B cell (primary cell): Measurements from ENCODE around the gene ARHGAP15. TPM values are rescaled to one million over a fixed set of nuclear protein-coding genes. Genes with fewer than 3 reads are reported as not detected.

Experiments used
- ATAC-seq: fragments of 200-7000 bp; cut with Tn5 transposase; one replicate; pipeline ENCODE4 v1.10.0; 2021; ENCODE audit warnings: low read depth, mild to moderate bottlenecking, moderate number of reproducible peaks, moderate library complexity
- CTCF ChIA-PET: fragments of 350-600 bp; sonication (Branson Sonifier 250); formaldehyde crosslinking; loops from one replicate; lab custom pipeline; 2021; ENCODE audit warnings: antibody characterized with exemption, inconsistent platforms; lab: Charles Lee
- POLR2A ChIA-PET: fragments of 350-600 bp; sonication (Branson Sonifier 250); formaldehyde crosslinking; loops from one replicate; lab custom pipeline; 2021; ENCODE audit warnings: antibody characterized with exemption; lab: Charles Lee
- DNase-seq: peaks from one replicate; pipeline ENCODE4 v3.0.0; 2013
- H2AFZ ChIP-seq: 2 replicates; pipeline ENCODE4 v1.6.1; 2012; ENCODE audit warnings: mild to moderate bottlenecking, low read depth, low read length; ENCODE audit not compliant: insufficient read depth, poor library complexity, severe bottlenecking
- H3K27ac ChIP-seq, 2 donors: 1 replicate in 1 of 2; 2 replicates in 1 of 2; pipeline ENCODE4 v1.5.1; 2012 to 2013; ENCODE audit warnings: low read length in 2 of 2, mild to moderate bottlenecking in 2 of 2, moderate library complexity in 1 of 2
- H3K27me3 ChIP-seq, 4 experiments: fragments of 200-600 bp in 1 of 4; sonication (generic) in 1 of 4; replicated peaks in 1 of 4; 1 replicate in 2 of 4; 2 replicates in 2 of 4; pipeline versions ENCODE4 v1.6.1 to v1.7.0; 2013 to 2016; ENCODE audit warnings: low read length in 3 of 4, mild to moderate bottlenecking in 2 of 4, mixed read lengths in 1 of 4, moderate library complexity in 1 of 4; ENCODE audit not compliant: insufficient read depth in 4 of 4, control insufficient read depth in 3 of 4; ENCODE audit errors: control extremely low read depth in 1 of 4
- H3K36me3 ChIP-seq, 2 experiments: replicated peaks in 1 of 2; 1 replicate in 1 of 2; 2 replicates in 1 of 2; pipeline versions ENCODE4 v1.6.1 to v1.7.1; 2013; ENCODE audit warnings: low read length in 1 of 2; ENCODE audit not compliant: insufficient read depth in 2 of 2, control insufficient read depth in 1 of 2; ENCODE audit errors: control extremely low read depth in 1 of 2, extremely low read depth in 1 of 2
- H3K4me1 ChIP-seq, 2 donors: fragments of 200-600 bp in 1 of 2; sonication (generic) in 1 of 2; 1 replicate in 1 of 2; 2 replicates in 1 of 2; pipeline versions ENCODE4 v1.5.1 to v1.6.1; 2013 to 2017; ENCODE audit warnings: low read length in 2 of 2; ENCODE audit not compliant: control insufficient read depth in 2 of 2, insufficient read depth in 2 of 2
- H3K4me2 ChIP-seq: replicated peaks from 2 replicates; pipeline ENCODE3; 2012; ENCODE audit warnings: mild to moderate bottlenecking, low read depth, low read length; ENCODE audit not compliant: poor library complexity, severe bottlenecking
- H3K4me3 ChIP-seq, 5 experiments: fragments of 200-600 bp in 1 of 5; sonication (generic) in 1 of 5; 1 replicate in 3 of 5; 2 replicates in 2 of 5; pipeline versions ENCODE4 v1.5.1 to v1.7.0; 2011 to 2016; ENCODE audit warnings: low read length in 4 of 5, mild to moderate bottlenecking in 4 of 5, low read depth in 2 of 5, control low read depth in 1 of 5, moderate library complexity in 1 of 5; ENCODE audit not compliant: insufficient read depth in 1 of 5; ENCODE audit errors: control extremely low read depth in 1 of 5, extremely low read depth in 1 of 5
- H3K79me2 ChIP-seq: fragments of 200-600 bp; sonication (generic); one replicate; pipeline ENCODE4 v1.6.0; 2016; ENCODE audit warnings: low read length; ENCODE audit not compliant: control insufficient read depth, insufficient read depth
- H3K9ac ChIP-seq: fragments of 200-600 bp; sonication (generic); 2 replicates; pipeline ENCODE4 v1.6.1; 2017; ENCODE audit warnings: mild to moderate bottlenecking, low read length, moderate library complexity
- H3K9me3 ChIP-seq, 3 donors: one replicate each; pipeline versions ENCODE4 v1.6.1 to v1.7.1; 2013; ENCODE audit warnings: low read length in 2 of 3; ENCODE audit not compliant: control insufficient read depth in 2 of 3, insufficient read depth in 1 of 3; ENCODE audit errors: control extremely low read depth in 1 of 3
- H4K20me1 ChIP-seq: 2 replicates; pipeline ENCODE4 v1.6.0; 2012; ENCODE audit warnings: mild to moderate bottlenecking, low read length; ENCODE audit not compliant: insufficient read depth, control insufficient read depth, poor library complexity, severe bottlenecking
- H3K27ac Mint-ChIP-seq: one replicate; pipeline ENCODE4 v1.8.0; 2021; ENCODE audit warnings: mixed read lengths
- H3K27me3 Mint-ChIP-seq: one replicate; pipeline ENCODE4 v1.8.0; 2021; ENCODE audit warnings: mixed read lengths
- H3K4me1 Mint-ChIP-seq: one replicate; pipeline ENCODE4 v1.8.0; 2021; ENCODE audit warnings: mixed read lengths
- H3K4me3 Mint-ChIP-seq: one replicate; pipeline ENCODE4 v1.8.0; 2021; ENCODE audit warnings: mixed read lengths
- H3K9me3 Mint-ChIP-seq: one replicate; pipeline ENCODE4 v1.8.0; 2022; ENCODE audit warnings: mixed read lengths; ENCODE audit not compliant: insufficient read depth
- EZH2 ChIP-seq: IDR thresholded peaks from 2 replicates; pipeline ENCODE4 v1.6.1; 2012; ENCODE audit warnings: borderline replicate concordance, low read depth, mild to moderate bottlenecking, moderate library complexity, low read length; ENCODE audit not compliant: insufficient read depth, poor library complexity, severe bottlenecking
- WGBS: methylation state at CpG from one replicate; pipeline ENCODE4 v1.1.5; 2013; ENCODE audit warnings: missing lambda C conversion rate; ENCODE audit not compliant: insufficient coverage; 5-methylcytosine and 5-hydroxymethylcytosine counted together
- intact Hi-C: fragments of 100-400 bp; cut with micrococcal nuclease; formaldehyde crosslinking; loops from one replicate; pipeline ENCODE4 v1.10.0; 2022
- polyA plus RNA-seq: library from polyadenylated mRNA; depleted of rRNA; stranded (reverse); fragments of >200 nt; gene quantifications from 2 replicates; pipeline ENCODE4 v1.2.3, GENCODE V29; 2012
- total RNA-seq, 2 donors: library from RNA; stranded (reverse); fragments of 120-200 nt in 1 of 2; gene quantifications; 1 replicate in 1 of 2; 2 replicates in 1 of 2; pipeline versions ENCODE4 v1.2.3 to v1.2.4, GENCODE V29; 2013 to 2022
- TF ChIP-seq, protein P1 (sequence below): fragments of 200-600 bp; IDR thresholded peaks from one replicate; pipeline ENCODE4 v1.8.0; 2022; ENCODE audit warnings: antibody characterized with exemption, mild to moderate bottlenecking

ARHGAP15 gene
- total and polyA plus RNA-seq, 2 donors (not counting 1 experiment from before 2014, with no cell fraction given) = 58.6 to 187 TPM

DNA sequence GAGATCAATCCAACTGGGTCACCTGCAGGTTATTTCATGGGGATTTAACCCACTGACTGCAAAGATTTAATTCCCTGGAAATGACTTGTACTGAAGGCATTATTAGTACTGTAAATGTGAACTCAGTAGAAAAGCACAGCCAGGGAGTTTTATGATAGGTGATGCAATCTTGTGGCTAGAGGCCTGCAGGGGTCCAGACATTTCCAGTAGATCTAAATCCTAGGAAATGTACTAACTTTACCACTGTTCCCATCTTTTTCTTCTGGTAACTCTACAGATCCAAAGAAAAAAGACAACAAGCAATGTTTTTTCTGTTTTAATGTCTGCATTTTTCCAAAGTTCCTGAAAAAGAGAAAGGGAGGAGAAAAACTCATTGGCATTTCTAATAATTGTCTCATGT lies 500.1 kb downstream of the ARHGAP15 start:
- H3K27me3 ChIP-seq = no peaks in the 10 kb centered on the region
- no peak overlapping the region for H3K4me3 ChIP-seq
- TF ChIP-seq, protein P1, sequence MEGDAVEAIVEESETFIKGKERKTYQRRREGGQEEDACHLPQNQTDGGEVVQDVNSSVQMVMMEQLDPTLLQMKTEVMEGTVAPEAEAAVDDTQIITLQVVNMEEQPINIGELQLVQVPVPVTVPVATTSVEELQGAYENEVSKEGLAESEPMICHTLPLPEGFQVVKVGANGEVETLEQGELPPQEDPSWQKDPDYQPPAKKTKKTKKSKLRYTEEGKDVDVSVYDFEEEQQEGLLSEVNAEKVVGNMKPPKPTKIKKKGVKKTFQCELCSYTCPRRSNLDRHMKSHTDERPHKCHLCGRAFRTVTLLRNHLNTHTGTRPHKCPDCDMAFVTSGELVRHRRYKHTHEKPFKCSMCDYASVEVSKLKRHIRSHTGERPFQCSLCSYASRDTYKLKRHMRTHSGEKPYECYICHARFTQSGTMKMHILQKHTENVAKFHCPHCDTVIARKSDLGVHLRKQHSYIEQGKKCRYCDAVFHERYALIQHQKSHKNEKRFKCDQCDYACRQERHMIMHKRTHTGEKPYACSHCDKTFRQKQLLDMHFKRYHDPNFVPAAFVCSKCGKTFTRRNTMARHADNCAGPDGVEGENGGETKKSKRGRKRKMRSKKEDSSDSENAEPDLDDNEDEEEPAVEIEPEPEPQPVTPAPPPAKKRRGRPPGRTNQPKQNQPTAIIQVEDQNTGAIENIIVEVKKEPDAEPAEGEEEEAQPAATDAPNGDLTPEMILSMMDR = no peak
- TF ChIP-seq EZH2 = no peak
- Mint-ChIP-seq H3K4me3 (no peak overlapping the region), H3K27ac (no peak overlapping the region), H3K27me3 (no peaks in the 10 kb centered on the region), H3K4me1 (no peaks in the 10 kb centered on the region), H3K9me3 (peaks cover 5% of the 10 kb centered on the region)
- H2AFZ ChIP-seq = no peak overlapping the region
- ChIA-PET POLR2A (no interaction called here), CTCF (interaction anchor here (0.6 to 0.7 kb wide), 2 partner anchors 49 to 962 kb away, joined by 3 read pairs; no protein-coding TSS in a partner anchor)
- H3K4me2 ChIP-seq = no peak overlapping the region
- no peak for DNase-seq
- no peak for ATAC-seq
- H4K20me1 ChIP-seq = no peaks in the 10 kb centered on the region
- H3K36me3 ChIP-seq = peaks cover 17 to 57% of the 10 kb centered on the region in 2 experiments
- no peak overlapping the region for H3K27ac ChIP-seq
- no peaks in the 10 kb centered on the region for H3K4me1 ChIP-seq
- H3K9me3 ChIP-seq = peaks cover 0 to 4% (median 0%) of the 10 kb centered on the region in 3 donors
- intact Hi-C loops = no loop called here
- H3K9ac ChIP-seq = no peak overlapping the region
- H3K79me2 ChIP-seq = no peaks in the 10 kb centered on the region

DNA sequence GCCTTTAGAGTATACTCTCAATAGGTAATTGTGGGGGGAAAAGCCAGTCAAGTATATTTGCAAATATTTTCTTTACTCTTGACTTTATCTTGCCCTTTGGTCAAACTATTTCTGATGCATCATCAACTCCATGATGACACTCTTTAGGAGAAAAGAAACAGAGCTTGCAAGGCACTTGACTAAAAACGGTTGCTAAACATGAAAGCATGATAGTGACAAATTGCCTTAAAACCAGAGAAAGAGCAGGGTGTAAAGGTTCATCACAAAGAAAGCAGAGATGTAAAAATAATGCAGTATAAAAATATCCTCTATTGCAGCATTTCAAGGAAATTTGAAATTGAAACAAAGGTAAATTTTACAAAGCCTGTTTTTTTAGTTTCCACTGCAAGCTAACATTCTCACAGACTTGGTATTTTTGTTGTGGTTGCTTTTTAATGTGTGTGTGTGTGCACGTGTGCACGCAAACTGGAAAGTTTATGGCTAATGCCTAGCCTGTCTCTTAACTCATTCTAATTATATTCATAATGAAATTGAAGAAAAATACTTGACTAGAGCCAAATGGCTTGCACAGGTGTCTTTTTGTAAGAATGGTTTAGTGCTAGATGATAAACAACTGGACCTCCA lies 503.6 kb downstream of the ARHGAP15 start:
- Mint-ChIP-seq H3K27me3 (no peaks in the 10 kb centered on the region), H3K4me3 (no peak overlapping the region), H3K27ac (no peak overlapping the region), H3K9me3 (peaks cover 11% of the 10 kb centered on the region), H3K4me1 (no peaks in the 10 kb centered on the region)
- DNase-seq = no peak
- CTCF ChIA-PET = no interaction called here
- no peak overlapping the region for H3K27ac ChIP-seq
- H3K9me3 ChIP-seq = peaks cover 3 to 18% (median 8%) of the 10 kb centered on the region in 3 donors
- POLR2A ChIA-PET = no interaction called here
- intact Hi-C loops = no loop called here
- no peak overlapping the region for H2AFZ ChIP-seq
- no peaks in the 10 kb centered on the region for H3K4me1 ChIP-seq
- no peaks in the 10 kb centered on the region for H3K79me2 ChIP-seq
- H3K4me2 ChIP-seq = no peak overlapping the region
- H3K27me3 ChIP-seq = no peaks in the 10 kb centered on the region
- H3K4me3 ChIP-seq = no peak overlapping the region
- H4K20me1 ChIP-seq = no peaks in the 10 kb centered on the region
- no CpG with 5 or more reads among the region's 3 CpGs for WGBS
- H3K9ac ChIP-seq = no peak overlapping the region
- peaks cover 24 to 49% of the 10 kb centered on the region in 2 experiments for H3K36me3 ChIP-seq
- ATAC-seq = no peak
- TF ChIP-seq, protein P1 = no peak
- TF ChIP-seq EZH2 = no peak
